Stomach (tissue), 9 donors: Measurements from ENCODE around the gene IMP4. TPM values are rescaled to one million over a fixed set of nuclear protein-coding genes. Genes with fewer than 3 reads are reported as not detected.

Experiments used
- DNase-seq, 2 donors: peaks; one replicate each; pipeline versions ENCODE4 v3.0.0 to v3.0.0-alpha.2; 2013 to 2019
- H3K27ac ChIP-seq, 5 donors: fragments of 200-600 bp in 4 of 5; sonication (generic) in 4 of 5; one replicate each; pipeline ENCODE4 v1.5.1; 2013 to 2019; ENCODE audit warnings: mild to moderate bottlenecking in 1 of 5, moderate library complexity in 1 of 5
- H3K27me3 ChIP-seq, 3 donors: fragments of 200-600 bp; sonication (generic); one replicate each; pipeline ENCODE4 v1.5.1; 2017 to 2019; ENCODE audit warnings: mixed run types in 1 of 3
- H3K36me3 ChIP-seq, 4 donors: fragments of 200-600 bp; sonication (generic); 1 replicate in 3 of 4; 2 replicates in 1 of 4; pipeline ENCODE4 v1.5.1; 2016 to 2019
- H3K4me1 ChIP-seq, 4 donors: fragments of 200-600 bp; sonication (generic); one replicate each; pipeline ENCODE4 v1.5.1; 2016 to 2019
- H3K4me3 ChIP-seq, 4 donors: fragments of 200-600 bp; sonication (generic) in 3 of 4; one replicate each; pipeline ENCODE4 v1.5.1; 2016 to 2019; ENCODE audit warnings: mild to moderate bottlenecking in 1 of 4
- H3K9me3 ChIP-seq, 4 donors: fragments of 200-600 bp; sonication (generic); one replicate each; pipeline ENCODE4 v1.5.1; 2016 to 2019
- EP300 ChIP-seq: sonication (generic); formaldehyde crosslinking; IDR thresholded peaks from one replicate; pipeline ENCODE4 v1.6.1; 2017; ENCODE audit warnings: antibody characterized with exemption
- POLR2A ChIP-seq, 4 donors: fragments of 450-650 bp; IDR thresholded peaks; one replicate each; pipeline ENCODE4 v1.6.1; 2016; ENCODE audit warnings: antibody characterized with exemption in 4 of 4, control low read depth in 2 of 4, mild to moderate bottlenecking in 1 of 4, moderate library complexity in 1 of 4
- POLR2AphosphoS5 ChIP-seq, 3 donors: sonication (generic); formaldehyde crosslinking; IDR thresholded peaks; one replicate each; pipeline ENCODE4 v1.6.1; 2016; ENCODE audit warnings: antibody characterized with exemption in 3 of 3
- WGBS, 5 donors: extraction: QIAGEN DNeasy Blood & Tissue Kit in 3 of 5; methylation state at CpG; one replicate each; pipeline versions ENCODE4 v1.1.5 to v1.1.7; 2013 to 2018; 5-methylcytosine and 5-hydroxymethylcytosine counted together
- intact Hi-C: fragments of 100-400 bp; cut with DNase I; formaldehyde crosslinking; loops from one replicate; pipeline ENCODE4 v1.15.1; 2023; ENCODE audit warnings: low total_unique reads
- polyA plus RNA-seq, 3 donors: library from polyadenylated mRNA; stranded (reverse); fragments of 200-250 nt; gene quantifications; one replicate each; pipeline ENCODE4 v1.2.3, GENCODE V29; 2013
- total RNA-seq, 5 donors: library from RNA; depleted of rRNA; stranded (reverse); fragments of >200 nt; gene quantifications; one replicate each; pipeline versions ENCODE4 v1.1.0 to v1.2.3, GENCODE V29; 2014 to 2016
- TF ChIP-seq, protein P1 (sequence below), 7 experiments: fragments of 450-650 bp in 4 of 7; fragments of 200-600 bp in 3 of 7; sonication (generic) in 3 of 7; IDR thresholded peaks; one replicate each; pipeline ENCODE4 v1.5.1; 2016 to 2019; ENCODE audit warnings: antibody characterized with exemption in 7 of 7, control low read depth in 2 of 7, mild to moderate bottlenecking in 1 of 7
- donor health status: healthy with polysubstance abuse.
- donor health status: Bipolar disorder and iron deficiency.
- donor health status: healthy.

Gene IMP4
- total and polyA plus RNA-seq, 8 donors = 14.2 to 128 (median 71.2) TPM

DNA sequence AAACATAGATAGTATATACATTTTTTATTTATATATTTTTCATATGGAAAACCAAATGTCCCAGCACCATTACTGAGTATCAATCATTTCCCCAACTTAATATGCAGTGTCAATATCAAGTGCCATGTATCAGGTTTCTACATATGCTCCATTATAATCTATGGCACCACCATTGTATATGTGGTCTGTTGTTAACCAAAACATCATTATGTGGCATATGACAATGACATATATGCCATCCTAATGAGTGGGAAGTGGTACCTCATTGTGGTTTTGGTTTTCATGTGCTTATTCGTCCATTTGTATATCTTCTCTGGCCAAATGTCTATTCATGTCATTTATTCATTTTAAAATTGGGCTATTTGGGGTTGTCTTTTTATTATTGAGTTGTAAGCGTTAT lies 22.4 kb downstream of the IMP4 start:
- no peaks in the 10 kb centered on the region for H3K9me3 ChIP-seq
- 78 to 95% (median 88%) methylated on average over 2 of the region's 2 CpGs for WGBS, 5 donors
- H3K4me1 ChIP-seq = peaks cover 0 to 10% (median 6%) of the 10 kb centered on the region in 4 donors
- intact Hi-C loops = no loop called here
- H3K27me3 ChIP-seq = no peaks in the 10 kb centered on the region
- H3K36me3 ChIP-seq = peaks cover 0 to 4% (median 3%) of the 10 kb centered on the region in 4 donors
- no peak overlapping the region for H3K4me3 ChIP-seq
- DNase-seq = no peak
- no peak overlapping the region for H3K27ac ChIP-seq
- TF ChIP-seq, protein P1, sequence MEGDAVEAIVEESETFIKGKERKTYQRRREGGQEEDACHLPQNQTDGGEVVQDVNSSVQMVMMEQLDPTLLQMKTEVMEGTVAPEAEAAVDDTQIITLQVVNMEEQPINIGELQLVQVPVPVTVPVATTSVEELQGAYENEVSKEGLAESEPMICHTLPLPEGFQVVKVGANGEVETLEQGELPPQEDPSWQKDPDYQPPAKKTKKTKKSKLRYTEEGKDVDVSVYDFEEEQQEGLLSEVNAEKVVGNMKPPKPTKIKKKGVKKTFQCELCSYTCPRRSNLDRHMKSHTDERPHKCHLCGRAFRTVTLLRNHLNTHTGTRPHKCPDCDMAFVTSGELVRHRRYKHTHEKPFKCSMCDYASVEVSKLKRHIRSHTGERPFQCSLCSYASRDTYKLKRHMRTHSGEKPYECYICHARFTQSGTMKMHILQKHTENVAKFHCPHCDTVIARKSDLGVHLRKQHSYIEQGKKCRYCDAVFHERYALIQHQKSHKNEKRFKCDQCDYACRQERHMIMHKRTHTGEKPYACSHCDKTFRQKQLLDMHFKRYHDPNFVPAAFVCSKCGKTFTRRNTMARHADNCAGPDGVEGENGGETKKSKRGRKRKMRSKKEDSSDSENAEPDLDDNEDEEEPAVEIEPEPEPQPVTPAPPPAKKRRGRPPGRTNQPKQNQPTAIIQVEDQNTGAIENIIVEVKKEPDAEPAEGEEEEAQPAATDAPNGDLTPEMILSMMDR (IDR thresholded peaks at IDR 0.05) = no peak
- TF ChIP-seq POLR2A (IDR thresholded peaks at IDR 0.05) = no peak
- TF ChIP-seq POLR2AphosphoS5 (IDR thresholded peaks at IDR 0.05) = no peak
- TF ChIP-seq EP300 = no peak

DNA sequence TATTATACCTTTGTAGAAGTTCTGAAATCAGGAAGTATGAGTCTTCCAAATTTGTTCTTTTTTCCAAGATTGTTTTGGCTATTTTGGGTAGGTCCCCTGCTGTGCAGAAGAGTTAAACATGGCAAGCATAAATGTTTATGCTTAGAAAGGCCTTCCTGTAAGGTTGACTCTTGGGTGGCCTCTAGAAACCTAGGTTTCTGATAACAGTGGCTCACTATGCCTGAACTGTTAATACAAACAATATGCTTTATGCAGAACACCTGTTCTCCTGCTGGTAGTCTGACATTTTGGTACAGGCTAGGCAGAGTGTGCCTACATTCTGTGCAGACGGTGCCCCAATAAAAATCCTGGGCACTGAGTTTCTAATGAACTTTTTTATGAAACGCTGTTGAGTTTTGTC lies 23.3 kb downstream of the IMP4 start:
- Histone ChIP-seq H3K36me3 (peaks cover 0 to 12% (median 9%) of the 10 kb centered on the region in 4 donors), H3K27ac (peak overlapping the region in 1 of 5 donors; percentile 14), H3K4me3 (no peak overlapping the region), H3K9me3 (no peaks in the 10 kb centered on the region), H3K4me1 (peaks cover 2 to 15% (median 12%) of the 10 kb centered on the region in 4 donors), H3K27me3 (no peaks in the 10 kb centered on the region)
- intact Hi-C loops = no loop called here
- DNase-seq = no peak
- 44 to 67% (median 54%) methylated on average over 2 of the region's 2 CpGs for WGBS, 5 donors
- TF ChIP-seq EP300 = no peak
- TF ChIP-seq POLR2AphosphoS5 (IDR thresholded peaks at IDR 0.05) = no peak
- TF ChIP-seq POLR2A (IDR thresholded peaks at IDR 0.05) = no peak
- TF ChIP-seq, protein P1 (IDR thresholded peaks at IDR 0.05) = no peak

DNA sequence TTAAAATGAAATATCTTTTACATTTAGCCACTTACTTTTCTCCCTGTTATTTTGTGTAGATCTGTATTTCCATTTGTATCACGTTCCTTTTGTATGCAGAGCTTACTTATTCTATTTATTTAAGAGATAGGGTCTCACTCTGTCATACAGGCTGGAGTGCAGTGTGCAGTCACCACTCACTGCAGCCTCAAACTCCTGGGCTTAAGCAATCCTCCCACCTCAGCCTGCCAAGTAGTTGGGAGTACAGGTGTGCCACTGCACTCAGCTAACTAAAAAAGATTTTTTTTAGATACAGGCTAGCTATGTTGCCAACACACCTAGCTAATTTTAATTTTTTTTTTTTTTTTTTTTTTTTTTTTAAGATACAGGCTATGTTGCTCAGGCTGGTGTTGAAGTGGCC lies 24.0 kb downstream of the IMP4 start:
- H3K27ac ChIP-seq = no peak overlapping the region
- DNase-seq = peak in 1 of 2 donors; percentile 48
- no peak overlapping the region for H3K4me3 ChIP-seq
- H3K36me3 ChIP-seq = peaks cover 0 to 12% (median 9%) of the 10 kb centered on the region in 4 donors
- TF ChIP-seq EP300 = no peak
- no peak for TF ChIP-seq POLR2AphosphoS5 (IDR thresholded peaks at IDR 0.05)
- TF ChIP-seq POLR2A (IDR thresholded peaks at IDR 0.05) = no peak
- TF ChIP-seq, protein P1 (IDR thresholded peaks at IDR 0.05) = no peak
- intact Hi-C loops = no loop called here
- H3K27me3 ChIP-seq = no peaks in the 10 kb centered on the region
- H3K4me1 ChIP-seq = peaks cover 9 to 22% (median 20%) of the 10 kb centered on the region in 4 donors
- 20 to 52% (median 29%) methylated on average over 1 of the region's 1 CpG for WGBS, 5 donors
- no peaks in the 10 kb centered on the region for H3K9me3 ChIP-seq

DNA sequence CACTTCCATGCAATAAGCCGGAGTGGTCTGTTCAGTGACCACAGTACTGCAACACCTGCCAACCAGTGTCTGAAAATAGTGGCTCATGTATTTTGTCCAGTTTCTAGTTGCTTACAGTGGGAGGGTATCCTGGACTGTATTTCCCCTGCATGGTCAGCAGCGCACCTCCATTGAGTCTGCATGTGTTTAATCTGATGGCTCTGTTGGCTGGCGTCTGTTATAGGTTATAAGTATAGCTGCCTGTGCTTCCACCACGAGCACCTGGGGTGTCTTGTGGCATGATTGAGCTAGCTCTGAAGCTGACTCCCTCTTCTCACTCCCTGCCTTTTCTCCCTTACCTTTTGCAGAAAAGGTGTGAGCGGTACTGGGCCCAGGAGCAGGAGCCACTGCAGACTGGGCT lies 26.1 kb downstream of the IMP4 start:
- no peak for DNase-seq
- Histone ChIP-seq H3K9me3 (no peaks in the 10 kb centered on the region), H3K27ac (no peak overlapping the region), H3K27me3 (no peaks in the 10 kb centered on the region), H3K4me3 (no peak overlapping the region), H3K4me1 (peaks cover 15 to 36% (median 34%) of the 10 kb centered on the region in 4 donors), H3K36me3 (peaks cover 0 to 12% (median 9%) of the 10 kb centered on the region in 4 donors)
- intact Hi-C loops = no loop called here
- TF ChIP-seq, protein P1 (IDR thresholded peaks at IDR 0.05) = no peak
- TF ChIP-seq POLR2A (IDR thresholded peaks at IDR 0.05) (no peak), POLR2AphosphoS5 (IDR thresholded peaks at IDR 0.05) (no peak), EP300 (no peak)
- 90 to 97% (median 93%) methylated on average over 5 of the region's 5 CpGs for WGBS, 5 donors
